Thyroid gland (tissue), 4 donors: ENCODE measurements around the gene ITCH.

Source experiments
- CTCF ChIP-seq, 6 experiments: fragments of 200-600 bp in 3 of 6; fragments of 450-650 bp in 3 of 6; sonication (generic) in 3 of 6; IDR thresholded peaks; one replicate each; pipeline ENCODE4 v1.5.1; 2016 to 2019; ENCODE audit warnings: antibody characterized with exemption in 6 of 6, mild to moderate bottlenecking in 2 of 6, inconsistent platforms in 1 of 6, moderate library complexity in 1 of 6
- POLR2A ChIP-seq, 2 donors: fragments of 450-650 bp; IDR thresholded peaks; one replicate each; pipeline ENCODE4 v1.6.1; 2017; ENCODE audit warnings: antibody characterized with exemption in 2 of 2, mild to moderate bottlenecking in 2 of 2, moderate library complexity in 1 of 2

GRCh38 chr20:34532756-34533155 lies 169.7 kb downstream of the ITCH start:
- TF ChIP-seq CTCF (IDR thresholded peaks at IDR 0.05) (no peak), POLR2A (IDR thresholded peaks at IDR 0.05) (no peak)
